Liver (tissue), 3 donors: Measurements from ENCODE around the gene LMOD2.

Experiments
- EGR1 ChIP-seq, 2 donors: IDR thresholded peaks; 2 replicates each; pipeline ENCODE4 v1.6.1; 2016 to 2018; ENCODE audit warnings: antibody characterized with exemption in 2 of 2, low read depth in 2 of 2
- GABPA ChIP-seq, 2 donors: IDR thresholded peaks in 1 of 2; conservative IDR thresholded peaks in 1 of 2; 2 replicates each; pipeline ENCODE4 v1.6.1; 2016; ENCODE audit warnings: antibody characterized with exemption in 2 of 2, mild to moderate bottlenecking in 1 of 2, moderate library complexity in 1 of 2
- HNF4G ChIP-seq: IDR thresholded peaks from 2 replicates; pipeline ENCODE4 v1.6.1; 2016; ENCODE audit warnings: antibody characterized with exemption
- NR2F2 ChIP-seq: IDR thresholded peaks from 2 replicates; pipeline ENCODE4 v1.6.1; 2016; ENCODE audit warnings: antibody characterized with exemption
- RAD21 ChIP-seq, 2 donors: IDR thresholded peaks; 2 replicates each; pipeline ENCODE4 v1.6.1; 2016; ENCODE audit warnings: antibody characterized with exemption in 2 of 2, mild to moderate bottlenecking in 2 of 2
- SP1 ChIP-seq: IDR thresholded peaks from 2 replicates; pipeline ENCODE4 v1.6.1; 2018; ENCODE audit warnings: antibody characterized with exemption, mild to moderate bottlenecking
- TAF1 ChIP-seq: conservative IDR thresholded peaks from 2 replicates; pipeline ENCODE4 v1.6.1; 2016; ENCODE audit warnings: antibody characterized with exemption, mild to moderate bottlenecking
- YY1 ChIP-seq: IDR thresholded peaks from 2 replicates; pipeline ENCODE4 v1.6.1; 2016; ENCODE audit warnings: antibody characterized with exemption, mild to moderate bottlenecking
- TF ChIP-seq, protein P1 (sequence below): fragments of 150-350 bp; IDR thresholded peaks from 2 replicates; pipeline ENCODE4 v1.5.1; 2017; ENCODE audit warnings: improper control_type of control experiment, low read depth, low read length; ENCODE audit not compliant: missing input control
- TF ChIP-seq, protein P2 (sequence below): IDR thresholded peaks from 2 replicates; pipeline ENCODE4 v1.6.1; 2016; ENCODE audit warnings: antibody characterized with exemption
- TF ChIP-seq, protein P3 (sequence below): IDR thresholded peaks from 2 replicates; pipeline ENCODE4 v1.6.1; 2016; ENCODE audit warnings: antibody characterized with exemption, mild to moderate bottlenecking
- TF ChIP-seq, protein P4 (sequence below): IDR thresholded peaks from 2 replicates; pipeline ENCODE4 v1.6.1; 2016; ENCODE audit warnings: antibody characterized with exemption
- donor health status: healthy.
- donor health status: healthy.

GRCh38 chr7:123655614-123656013 lies at the start of gene LMOD2:
- TF ChIP-seq, protein P1, sequence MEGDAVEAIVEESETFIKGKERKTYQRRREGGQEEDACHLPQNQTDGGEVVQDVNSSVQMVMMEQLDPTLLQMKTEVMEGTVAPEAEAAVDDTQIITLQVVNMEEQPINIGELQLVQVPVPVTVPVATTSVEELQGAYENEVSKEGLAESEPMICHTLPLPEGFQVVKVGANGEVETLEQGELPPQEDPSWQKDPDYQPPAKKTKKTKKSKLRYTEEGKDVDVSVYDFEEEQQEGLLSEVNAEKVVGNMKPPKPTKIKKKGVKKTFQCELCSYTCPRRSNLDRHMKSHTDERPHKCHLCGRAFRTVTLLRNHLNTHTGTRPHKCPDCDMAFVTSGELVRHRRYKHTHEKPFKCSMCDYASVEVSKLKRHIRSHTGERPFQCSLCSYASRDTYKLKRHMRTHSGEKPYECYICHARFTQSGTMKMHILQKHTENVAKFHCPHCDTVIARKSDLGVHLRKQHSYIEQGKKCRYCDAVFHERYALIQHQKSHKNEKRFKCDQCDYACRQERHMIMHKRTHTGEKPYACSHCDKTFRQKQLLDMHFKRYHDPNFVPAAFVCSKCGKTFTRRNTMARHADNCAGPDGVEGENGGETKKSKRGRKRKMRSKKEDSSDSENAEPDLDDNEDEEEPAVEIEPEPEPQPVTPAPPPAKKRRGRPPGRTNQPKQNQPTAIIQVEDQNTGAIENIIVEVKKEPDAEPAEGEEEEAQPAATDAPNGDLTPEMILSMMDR: no peak
- TF ChIP-seq, protein P2, sequence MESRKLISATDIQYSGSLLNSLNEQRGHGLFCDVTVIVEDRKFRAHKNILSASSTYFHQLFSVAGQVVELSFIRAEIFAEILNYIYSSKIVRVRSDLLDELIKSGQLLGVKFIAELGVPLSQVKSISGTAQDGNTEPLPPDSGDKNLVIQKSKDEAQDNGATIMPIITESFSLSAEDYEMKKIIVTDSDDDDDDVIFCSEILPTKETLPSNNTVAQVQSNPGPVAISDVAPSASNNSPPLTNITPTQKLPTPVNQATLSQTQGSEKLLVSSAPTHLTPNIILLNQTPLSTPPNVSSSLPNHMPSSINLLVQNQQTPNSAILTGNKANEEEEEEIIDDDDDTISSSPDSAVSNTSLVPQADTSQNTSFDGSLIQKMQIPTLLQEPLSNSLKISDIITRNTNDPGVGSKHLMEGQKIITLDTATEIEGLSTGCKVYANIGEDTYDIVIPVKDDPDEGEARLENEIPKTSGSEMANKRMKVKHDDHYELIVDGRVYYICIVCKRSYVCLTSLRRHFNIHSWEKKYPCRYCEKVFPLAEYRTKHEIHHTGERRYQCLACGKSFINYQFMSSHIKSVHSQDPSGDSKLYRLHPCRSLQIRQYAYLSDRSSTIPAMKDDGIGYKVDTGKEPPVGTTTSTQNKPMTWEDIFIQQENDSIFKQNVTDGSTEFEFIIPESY: no peak
- TF ChIP-seq YY1: no peak
- no peak for TF ChIP-seq RAD21 (IDR thresholded peaks at IDR 0.05)
- TF ChIP-seq, protein P3, sequence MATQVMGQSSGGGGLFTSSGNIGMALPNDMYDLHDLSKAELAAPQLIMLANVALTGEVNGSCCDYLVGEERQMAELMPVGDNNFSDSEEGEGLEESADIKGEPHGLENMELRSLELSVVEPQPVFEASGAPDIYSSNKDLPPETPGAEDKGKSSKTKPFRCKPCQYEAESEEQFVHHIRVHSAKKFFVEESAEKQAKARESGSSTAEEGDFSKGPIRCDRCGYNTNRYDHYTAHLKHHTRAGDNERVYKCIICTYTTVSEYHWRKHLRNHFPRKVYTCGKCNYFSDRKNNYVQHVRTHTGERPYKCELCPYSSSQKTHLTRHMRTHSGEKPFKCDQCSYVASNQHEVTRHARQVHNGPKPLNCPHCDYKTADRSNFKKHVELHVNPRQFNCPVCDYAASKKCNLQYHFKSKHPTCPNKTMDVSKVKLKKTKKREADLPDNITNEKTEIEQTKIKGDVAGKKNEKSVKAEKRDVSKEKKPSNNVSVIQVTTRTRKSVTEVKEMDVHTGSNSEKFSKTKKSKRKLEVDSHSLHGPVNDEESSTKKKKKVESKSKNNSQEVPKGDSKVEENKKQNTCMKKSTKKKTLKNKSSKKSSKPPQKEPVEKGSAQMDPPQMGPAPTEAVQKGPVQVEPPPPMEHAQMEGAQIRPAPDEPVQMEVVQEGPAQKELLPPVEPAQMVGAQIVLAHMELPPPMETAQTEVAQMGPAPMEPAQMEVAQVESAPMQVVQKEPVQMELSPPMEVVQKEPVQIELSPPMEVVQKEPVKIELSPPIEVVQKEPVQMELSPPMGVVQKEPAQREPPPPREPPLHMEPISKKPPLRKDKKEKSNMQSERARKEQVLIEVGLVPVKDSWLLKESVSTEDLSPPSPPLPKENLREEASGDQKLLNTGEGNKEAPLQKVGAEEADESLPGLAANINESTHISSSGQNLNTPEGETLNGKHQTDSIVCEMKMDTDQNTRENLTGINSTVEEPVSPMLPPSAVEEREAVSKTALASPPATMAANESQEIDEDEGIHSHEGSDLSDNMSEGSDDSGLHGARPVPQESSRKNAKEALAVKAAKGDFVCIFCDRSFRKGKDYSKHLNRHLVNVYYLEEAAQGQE: no peak
- TF ChIP-seq HNF4G: no peak
- no peak for TF ChIP-seq NR2F2
- TF ChIP-seq TAF1: no peak
- TF ChIP-seq, protein P4, sequence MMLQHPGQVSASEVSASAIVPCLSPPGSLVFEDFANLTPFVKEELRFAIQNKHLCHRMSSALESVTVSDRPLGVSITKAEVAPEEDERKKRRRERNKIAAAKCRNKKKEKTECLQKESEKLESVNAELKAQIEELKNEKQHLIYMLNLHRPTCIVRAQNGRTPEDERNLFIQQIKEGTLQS: no peak
- no peak for TF ChIP-seq GABPA (IDR thresholded peaks at IDR 0.05 in 1 of 2, conservative IDR thresholded peaks at IDR 0.05 in 1 of 2)
- TF ChIP-seq EGR1 (IDR thresholded peaks at IDR 0.05; ENCODE audit: low read depth in 2 of 2): no peak
- no peak for TF ChIP-seq SP1
